Spleen (tissue), 7 donors: Measurements from ENCODE around the gene FHL2.

Experiments
- POLR2A ChIP-seq, 3 donors: fragments of 450-650 bp; IDR thresholded peaks; one replicate each; pipeline ENCODE4 v1.5.1; 2017; ENCODE audit warnings: antibody characterized with exemption in 3 of 3, mild to moderate bottlenecking in 1 of 3
- POLR2AphosphoS5 ChIP-seq, 3 donors: sonication (generic); formaldehyde crosslinking; IDR thresholded peaks; one replicate each; pipeline ENCODE4 v1.5.1; 2017; ENCODE audit warnings: antibody characterized with exemption in 3 of 3
- TF ChIP-seq, protein P1 (sequence below), 11 experiments: fragments of 200-600 bp in 7 of 11; fragments of 450-650 bp in 4 of 11; sonication (generic) in 4 of 11; IDR thresholded peaks in 8 of 11; conservative IDR thresholded peaks in 3 of 11; 1 replicate in 7 of 11; 2 replicates in 4 of 11; pipeline versions ENCODE4 v1.4.0 to v1.8.0; 2016 to 2021; ENCODE audit warnings: antibody characterized with exemption in 11 of 11, inconsistent platforms in 4 of 11, mild to moderate bottlenecking in 1 of 11
- donor health status: DM: no; HTN: no; CAD: no; lungs with moderate emphysema.
- donor health status: DM: no; HTN: no; CAD: no.
- donor health status: DM: no; HTN: no; CAD: no.

DNA sequence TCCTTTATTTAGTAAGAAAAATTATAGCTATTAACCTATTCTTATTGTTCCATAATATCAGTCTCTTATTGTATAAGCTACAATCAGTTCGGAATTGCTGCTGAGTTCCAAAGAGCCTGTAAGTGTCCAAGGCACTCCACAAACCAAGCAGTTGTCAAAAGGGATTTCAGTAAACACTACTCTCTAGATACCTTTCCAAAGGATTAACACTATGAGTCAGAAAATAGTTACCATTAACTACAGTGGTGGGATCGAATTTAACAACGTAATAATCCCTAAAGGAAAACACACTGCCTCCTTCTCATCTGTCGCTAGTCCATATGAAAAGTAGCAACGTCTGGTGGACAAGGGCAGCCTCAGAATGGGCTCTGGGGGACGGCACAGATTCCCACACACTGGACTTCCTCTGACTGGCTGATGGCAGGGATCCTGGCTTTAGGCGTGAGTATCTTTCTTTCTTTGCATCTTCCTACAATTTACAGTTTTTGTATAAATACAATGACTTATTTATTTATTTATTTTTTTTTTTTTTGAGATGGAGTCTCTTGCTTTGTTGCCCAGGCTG lies 78.1 kb downstream of the FHL2 start:
- TF ChIP-seq POLR2A (IDR thresholded peaks at IDR 0.05), result no peak
- TF ChIP-seq, protein P1, sequence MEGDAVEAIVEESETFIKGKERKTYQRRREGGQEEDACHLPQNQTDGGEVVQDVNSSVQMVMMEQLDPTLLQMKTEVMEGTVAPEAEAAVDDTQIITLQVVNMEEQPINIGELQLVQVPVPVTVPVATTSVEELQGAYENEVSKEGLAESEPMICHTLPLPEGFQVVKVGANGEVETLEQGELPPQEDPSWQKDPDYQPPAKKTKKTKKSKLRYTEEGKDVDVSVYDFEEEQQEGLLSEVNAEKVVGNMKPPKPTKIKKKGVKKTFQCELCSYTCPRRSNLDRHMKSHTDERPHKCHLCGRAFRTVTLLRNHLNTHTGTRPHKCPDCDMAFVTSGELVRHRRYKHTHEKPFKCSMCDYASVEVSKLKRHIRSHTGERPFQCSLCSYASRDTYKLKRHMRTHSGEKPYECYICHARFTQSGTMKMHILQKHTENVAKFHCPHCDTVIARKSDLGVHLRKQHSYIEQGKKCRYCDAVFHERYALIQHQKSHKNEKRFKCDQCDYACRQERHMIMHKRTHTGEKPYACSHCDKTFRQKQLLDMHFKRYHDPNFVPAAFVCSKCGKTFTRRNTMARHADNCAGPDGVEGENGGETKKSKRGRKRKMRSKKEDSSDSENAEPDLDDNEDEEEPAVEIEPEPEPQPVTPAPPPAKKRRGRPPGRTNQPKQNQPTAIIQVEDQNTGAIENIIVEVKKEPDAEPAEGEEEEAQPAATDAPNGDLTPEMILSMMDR (IDR thresholded peaks at IDR 0.05 in 8 of 11, conservative IDR thresholded peaks at IDR 0.05 in 3 of 11), result no peak
- TF ChIP-seq POLR2AphosphoS5 (IDR thresholded peaks at IDR 0.05), result no peak
